Liver (tissue), 9 donors: Measurements from ENCODE around the gene CELF4. TPM values are rescaled to one million over a fixed set of nuclear protein-coding genes. Genes with fewer than 3 reads are reported as not detected.

Experiments used
- DNase-seq: peaks from one replicate; pipeline ENCODE4 v3.0.0-alpha.2; 2017; ENCODE audit warnings: low spot score
- H3K27ac ChIP-seq, 2 donors: one replicate each; pipeline ENCODE4 v1.7.0; 2013; ENCODE audit warnings: inconsistent platforms in 2 of 2, low read length in 2 of 2, control low read depth in 1 of 2, low read depth in 1 of 2, mild to moderate bottlenecking in 1 of 2
- H3K27me3 ChIP-seq, 4 donors: one replicate each; pipeline versions ENCODE4 v1.6.1 to v1.7.0; 2013; ENCODE audit warnings: low read length in 3 of 4, inconsistent platforms in 1 of 4, mild to moderate bottlenecking in 1 of 4, moderate library complexity in 1 of 4; ENCODE audit not compliant: control insufficient read depth in 4 of 4, insufficient read depth in 4 of 4
- H3K36me3 ChIP-seq, 4 donors: one replicate each; pipeline versions ENCODE4 v1.6.1 to v1.7.0; 2013; ENCODE audit warnings: low read length in 3 of 4, mild to moderate bottlenecking in 3 of 4, low read depth in 1 of 4, moderate library complexity in 1 of 4; ENCODE audit not compliant: control insufficient read depth in 4 of 4, insufficient read depth in 3 of 4
- H3K4me1 ChIP-seq, 4 donors: one replicate each; pipeline versions ENCODE4 v1.6.1 to v1.7.0; 2013; ENCODE audit warnings: low read length in 3 of 4, mild to moderate bottlenecking in 3 of 4, moderate library complexity in 1 of 4; ENCODE audit not compliant: control insufficient read depth in 4 of 4, insufficient read depth in 4 of 4
- H3K4me3 ChIP-seq, 3 donors: one replicate each; pipeline versions ENCODE4 v1.6.1 to v1.7.0; 2013; ENCODE audit warnings: low read length in 3 of 3, control low read depth in 1 of 3, low read depth in 1 of 3, mild to moderate bottlenecking in 1 of 3
- H3K9ac ChIP-seq, 2 donors: one replicate each; pipeline ENCODE4 v1.7.0; 2013; ENCODE audit warnings: low read length in 2 of 2, mild to moderate bottlenecking in 2 of 2, moderate library complexity in 2 of 2, control low read depth in 1 of 2, low read depth in 1 of 2
- H3K9me3 ChIP-seq, 4 donors: one replicate each; pipeline versions ENCODE4 v1.6.1 to v1.7.0; 2013; ENCODE audit warnings: low read length in 3 of 4; ENCODE audit not compliant: control insufficient read depth in 4 of 4
- EGR1 ChIP-seq, 2 donors: IDR thresholded peaks; 2 replicates each; pipeline ENCODE4 v1.6.1; 2016 to 2018; ENCODE audit warnings: antibody characterized with exemption in 2 of 2, low read depth in 2 of 2
- FOXA1 ChIP-seq: IDR thresholded peaks from 2 replicates; pipeline ENCODE4 v1.6.1; 2016; ENCODE audit warnings: antibody characterized with exemption
- FOXA2 ChIP-seq: IDR thresholded peaks from 2 replicates; pipeline ENCODE4 v1.6.1; 2016; ENCODE audit warnings: antibody characterized with exemption
- GABPA ChIP-seq, 2 donors: IDR thresholded peaks in 1 of 2; conservative IDR thresholded peaks in 1 of 2; 2 replicates each; pipeline ENCODE4 v1.6.1; 2016; ENCODE audit warnings: antibody characterized with exemption in 2 of 2, mild to moderate bottlenecking in 1 of 2, moderate library complexity in 1 of 2
- HNF4A ChIP-seq, 2 donors: conservative IDR thresholded peaks; 2 replicates each; pipeline ENCODE4 v1.6.1; 2016; ENCODE audit warnings: antibody characterized with exemption in 2 of 2, mild to moderate bottlenecking in 2 of 2
- HNF4G ChIP-seq: IDR thresholded peaks from 2 replicates; pipeline ENCODE4 v1.6.1; 2016; ENCODE audit warnings: antibody characterized with exemption
- JUND ChIP-seq, 2 donors: IDR thresholded peaks; 2 replicates each; pipeline ENCODE4 v1.6.1; 2016; ENCODE audit warnings: antibody characterized with exemption in 2 of 2
- MAX ChIP-seq: IDR thresholded peaks from 2 replicates; pipeline ENCODE4 v1.6.1; 2016; ENCODE audit warnings: antibody characterized with exemption
- NR2F2 ChIP-seq: IDR thresholded peaks from 2 replicates; pipeline ENCODE4 v1.6.1; 2016; ENCODE audit warnings: antibody characterized with exemption
- RAD21 ChIP-seq, 2 donors: IDR thresholded peaks; 2 replicates each; pipeline ENCODE4 v1.6.1; 2016; ENCODE audit warnings: antibody characterized with exemption in 2 of 2, mild to moderate bottlenecking in 2 of 2
- RXRA ChIP-seq, 2 donors: IDR thresholded peaks; 2 replicates each; pipeline ENCODE4 v1.6.1; 2017 to 2018; ENCODE audit warnings: antibody characterized with exemption in 2 of 2, mild to moderate bottlenecking in 1 of 2
- SP1 ChIP-seq: IDR thresholded peaks from 2 replicates; pipeline ENCODE4 v1.6.1; 2018; ENCODE audit warnings: antibody characterized with exemption, mild to moderate bottlenecking
- TAF1 ChIP-seq: conservative IDR thresholded peaks from 2 replicates; pipeline ENCODE4 v1.6.1; 2016; ENCODE audit warnings: antibody characterized with exemption, mild to moderate bottlenecking
- YY1 ChIP-seq: IDR thresholded peaks from 2 replicates; pipeline ENCODE4 v1.6.1; 2016; ENCODE audit warnings: antibody characterized with exemption, mild to moderate bottlenecking
- WGBS: extraction: QIAGEN DNeasy Blood & Tissue Kit; methylation state at CpG from one replicate; pipeline ENCODE4 v1.1.7; 2013; 5-methylcytosine and 5-hydroxymethylcytosine counted together
- polyA plus RNA-seq, 2 donors: library from polyadenylated mRNA; stranded (reverse) in 1 of 2; unstranded in 1 of 2; fragments of 200-250 nt in 1 of 2; fragments of >200 nt in 1 of 2; fragmentation: Nextera tagmentation in 1 of 2; extraction: Ambion mirVana in 1 of 2; gene quantifications; one replicate each; pipeline versions ENCODE4 v1.2.1 to v1.2.3, GENCODE V29; 2013 to 2015
- total RNA-seq, 2 donors: library from RNA; depleted of rRNA; stranded (reverse); fragments of >200 nt; gene quantifications; one replicate each; pipeline ENCODE4 v1.2.3, GENCODE V29; 2014
- TF ChIP-seq, protein P1 (sequence below): IDR thresholded peaks from 2 replicates; pipeline ENCODE4 v1.6.1; 2016; ENCODE audit warnings: antibody characterized with exemption, mild to moderate bottlenecking
- TF ChIP-seq, protein P2 (sequence below): IDR thresholded peaks from 2 replicates; pipeline ENCODE4 v1.6.1; 2016; ENCODE audit warnings: antibody characterized with exemption
- TF ChIP-seq, protein P3 (sequence below): IDR thresholded peaks from 2 replicates; pipeline ENCODE4 v1.6.1; 2016; ENCODE audit warnings: antibody characterized with exemption
- donor health status: healthy.
- donor health status: healthy.
- donor health status: healthy.
- donor health status: healthy.
- donor health status: healthy.

The CELF4 gene
- total and polyA plus RNA-seq, 4 donors: 0.08 to 0.28 (median 0.21) TPM; not detected in 1

- TF ChIP-seq SP1 (no peak), JUND (IDR thresholded peaks at IDR 0.05) (no peak), HNF4G (no peak), HNF4A (conservative IDR thresholded peaks at IDR 0.05) (no peak), NR2F2 (no peak), MAX (no peak)
- TF ChIP-seq, protein P1, sequence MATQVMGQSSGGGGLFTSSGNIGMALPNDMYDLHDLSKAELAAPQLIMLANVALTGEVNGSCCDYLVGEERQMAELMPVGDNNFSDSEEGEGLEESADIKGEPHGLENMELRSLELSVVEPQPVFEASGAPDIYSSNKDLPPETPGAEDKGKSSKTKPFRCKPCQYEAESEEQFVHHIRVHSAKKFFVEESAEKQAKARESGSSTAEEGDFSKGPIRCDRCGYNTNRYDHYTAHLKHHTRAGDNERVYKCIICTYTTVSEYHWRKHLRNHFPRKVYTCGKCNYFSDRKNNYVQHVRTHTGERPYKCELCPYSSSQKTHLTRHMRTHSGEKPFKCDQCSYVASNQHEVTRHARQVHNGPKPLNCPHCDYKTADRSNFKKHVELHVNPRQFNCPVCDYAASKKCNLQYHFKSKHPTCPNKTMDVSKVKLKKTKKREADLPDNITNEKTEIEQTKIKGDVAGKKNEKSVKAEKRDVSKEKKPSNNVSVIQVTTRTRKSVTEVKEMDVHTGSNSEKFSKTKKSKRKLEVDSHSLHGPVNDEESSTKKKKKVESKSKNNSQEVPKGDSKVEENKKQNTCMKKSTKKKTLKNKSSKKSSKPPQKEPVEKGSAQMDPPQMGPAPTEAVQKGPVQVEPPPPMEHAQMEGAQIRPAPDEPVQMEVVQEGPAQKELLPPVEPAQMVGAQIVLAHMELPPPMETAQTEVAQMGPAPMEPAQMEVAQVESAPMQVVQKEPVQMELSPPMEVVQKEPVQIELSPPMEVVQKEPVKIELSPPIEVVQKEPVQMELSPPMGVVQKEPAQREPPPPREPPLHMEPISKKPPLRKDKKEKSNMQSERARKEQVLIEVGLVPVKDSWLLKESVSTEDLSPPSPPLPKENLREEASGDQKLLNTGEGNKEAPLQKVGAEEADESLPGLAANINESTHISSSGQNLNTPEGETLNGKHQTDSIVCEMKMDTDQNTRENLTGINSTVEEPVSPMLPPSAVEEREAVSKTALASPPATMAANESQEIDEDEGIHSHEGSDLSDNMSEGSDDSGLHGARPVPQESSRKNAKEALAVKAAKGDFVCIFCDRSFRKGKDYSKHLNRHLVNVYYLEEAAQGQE: no peak
- Histone ChIP-seq H3K36me3 (no peaks in the 10 kb centered on the region), H3K4me1 (peaks cover 0 to 2% (median 0%) of the 10 kb centered on the region in 4 donors), H3K27me3 (no peaks in the 10 kb centered on the region), H3K9me3 (no peaks in the 10 kb centered on the region), H3K4me3 (no peak overlapping the region), H3K27ac (no peak overlapping the region), H3K9ac (no peak overlapping the region)
- 74% methylated on average over 6 of the region's 6 CpGs for WGBS
- DNase-seq: no peak
Measured at GRCh38 chr18:37289423-37289822, 276.2 kb downstream of the CELF4 start.

DNA sequence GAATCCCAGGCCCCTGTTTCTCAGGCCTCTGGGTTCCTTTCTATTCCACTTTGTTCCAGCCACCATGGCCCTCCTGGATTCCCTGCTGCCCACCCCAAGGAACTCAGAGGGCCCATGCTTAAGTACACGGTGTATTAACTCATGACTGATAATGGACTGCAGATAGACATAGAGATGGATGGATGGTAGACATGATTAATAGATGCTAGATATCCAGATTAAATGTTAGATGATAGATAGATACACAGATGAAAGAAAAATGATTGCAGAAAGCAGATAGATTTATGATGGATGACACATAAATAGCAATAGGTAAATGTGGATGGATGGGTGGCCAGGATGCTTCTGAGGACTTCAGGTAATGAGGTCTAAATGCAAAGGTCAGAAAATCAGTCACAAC is 278.0 kb downstream of the CELF4 start:
- no peak overlapping the region for H3K4me3 ChIP-seq
- H3K4me1 ChIP-seq: peaks cover 0 to 2% (median 0%) of the 10 kb centered on the region in 4 donors
- H3K9ac ChIP-seq: no peak overlapping the region
- no peak for TF ChIP-seq GABPA (IDR thresholded peaks at IDR 0.05 in 1 of 2, conservative IDR thresholded peaks at IDR 0.05 in 1 of 2)
- no peak for TF ChIP-seq RAD21 (IDR thresholded peaks at IDR 0.05)
- no peak for TF ChIP-seq RXRA (IDR thresholded peaks at IDR 0.05)
- TF ChIP-seq NR2F2: no peak
- TF ChIP-seq, protein P2, sequence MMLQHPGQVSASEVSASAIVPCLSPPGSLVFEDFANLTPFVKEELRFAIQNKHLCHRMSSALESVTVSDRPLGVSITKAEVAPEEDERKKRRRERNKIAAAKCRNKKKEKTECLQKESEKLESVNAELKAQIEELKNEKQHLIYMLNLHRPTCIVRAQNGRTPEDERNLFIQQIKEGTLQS: no peak
- no peak for TF ChIP-seq TAF1
- no peak for TF ChIP-seq HNF4G
- H3K36me3 ChIP-seq: no peaks in the 10 kb centered on the region
- 33% methylated on average over 1 of the region's 1 CpG for WGBS
- H3K27me3 ChIP-seq: no peaks in the 10 kb centered on the region
- H3K9me3 ChIP-seq: no peaks in the 10 kb centered on the region
- no peak overlapping the region for H3K27ac ChIP-seq
- DNase-seq: no peak

DNA sequence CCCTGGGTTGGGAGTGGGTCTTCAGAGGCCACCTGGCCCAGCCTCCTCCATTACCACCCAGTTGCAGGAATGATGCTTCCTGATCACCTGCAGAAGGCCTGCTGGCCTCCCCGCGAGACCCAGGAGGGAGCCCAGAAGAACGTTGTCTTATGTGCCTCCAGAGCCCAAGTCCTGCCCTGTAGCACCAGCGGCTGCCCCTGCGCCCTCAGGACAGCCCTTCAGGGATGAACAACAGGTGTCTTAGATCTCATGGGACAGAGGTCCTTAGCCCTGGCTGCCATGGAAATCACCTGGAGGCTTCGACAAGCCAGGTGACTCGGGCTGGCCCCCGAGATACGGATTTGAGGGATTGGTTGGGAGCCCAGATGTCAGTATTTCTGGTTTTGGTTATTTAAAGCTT is 278.8 kb downstream of the CELF4 start:
- DNase-seq: no peak
- Histone ChIP-seq H3K27me3 (no peaks in the 10 kb centered on the region), H3K27ac (no peak overlapping the region), H3K9me3 (no peaks in the 10 kb centered on the region), H3K4me1 (peaks cover 0 to 2% (median 0%) of the 10 kb centered on the region in 4 donors), H3K9ac (no peak overlapping the region), H3K4me3 (no peak overlapping the region), H3K36me3 (no peaks in the 10 kb centered on the region)
- 84% methylated on average over 9 of the region's 9 CpGs for WGBS
- TF ChIP-seq FOXA2 (no peak), TAF1 (no peak), GABPA (IDR thresholded peaks at IDR 0.05 in 1 of 2, conservative IDR thresholded peaks at IDR 0.05 in 1 of 2) (no peak), FOXA1 (no peak), MAX (no peak), YY1 (no peak), EGR1 (IDR thresholded peaks at IDR 0.05; ENCODE audit: low read depth in 2 of 2) (no peak), RAD21 (IDR thresholded peaks at IDR 0.05) (no peak), HNF4G (no peak), JUND (IDR thresholded peaks at IDR 0.05) (no peak), SP1 (no peak), HNF4A (conservative IDR thresholded peaks at IDR 0.05) (no peak), RXRA (IDR thresholded peaks at IDR 0.05) (no peak)
- TF ChIP-seq, protein P3, sequence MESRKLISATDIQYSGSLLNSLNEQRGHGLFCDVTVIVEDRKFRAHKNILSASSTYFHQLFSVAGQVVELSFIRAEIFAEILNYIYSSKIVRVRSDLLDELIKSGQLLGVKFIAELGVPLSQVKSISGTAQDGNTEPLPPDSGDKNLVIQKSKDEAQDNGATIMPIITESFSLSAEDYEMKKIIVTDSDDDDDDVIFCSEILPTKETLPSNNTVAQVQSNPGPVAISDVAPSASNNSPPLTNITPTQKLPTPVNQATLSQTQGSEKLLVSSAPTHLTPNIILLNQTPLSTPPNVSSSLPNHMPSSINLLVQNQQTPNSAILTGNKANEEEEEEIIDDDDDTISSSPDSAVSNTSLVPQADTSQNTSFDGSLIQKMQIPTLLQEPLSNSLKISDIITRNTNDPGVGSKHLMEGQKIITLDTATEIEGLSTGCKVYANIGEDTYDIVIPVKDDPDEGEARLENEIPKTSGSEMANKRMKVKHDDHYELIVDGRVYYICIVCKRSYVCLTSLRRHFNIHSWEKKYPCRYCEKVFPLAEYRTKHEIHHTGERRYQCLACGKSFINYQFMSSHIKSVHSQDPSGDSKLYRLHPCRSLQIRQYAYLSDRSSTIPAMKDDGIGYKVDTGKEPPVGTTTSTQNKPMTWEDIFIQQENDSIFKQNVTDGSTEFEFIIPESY: no peak
- TF ChIP-seq, protein P1: no peak
